ENCODE results near the gene EML4. TPM values are rescaled to one million over a fixed set of nuclear protein-coding genes. Genes with fewer than 3 reads are reported as not detected.

The EML4 gene
- total RNA-seq, 2 donors from 2014 or later = 4.4 to 9.3 TPM

DNA sequence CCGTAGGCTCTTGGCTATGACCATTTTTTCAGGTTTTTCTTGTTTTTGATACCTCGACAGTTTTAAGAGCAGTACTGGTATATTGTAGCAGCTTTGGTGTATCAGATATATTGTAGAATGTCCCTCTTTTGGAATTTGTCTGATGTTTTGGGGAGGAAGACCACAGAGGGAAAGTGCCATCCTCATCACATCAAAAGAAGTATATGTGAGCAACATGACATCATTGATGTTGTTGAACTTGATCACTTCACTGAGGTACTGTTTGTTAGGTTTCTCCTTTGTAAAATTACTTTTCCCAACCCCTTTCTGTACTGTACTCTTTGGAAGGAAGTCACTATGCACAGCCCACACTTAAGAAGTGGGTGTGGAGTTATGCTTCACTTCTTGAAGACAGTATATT lies 41.0 kb downstream of the EML4 start:
- Histone ChIP-seq H3K27me3 (no peaks in the 10 kb centered on the region), H3K36me3 (no peaks in the 10 kb centered on the region), H3K9me3 (no peaks in the 10 kb centered on the region), H3K4me3 (no peak overlapping the region), H3K27ac (no peak overlapping the region), H3K4me1 (no peaks in the 10 kb centered on the region)
- DNase-seq (ENCODE audit: low spot score) = no peak
- TF ChIP-seq, protein P1, sequence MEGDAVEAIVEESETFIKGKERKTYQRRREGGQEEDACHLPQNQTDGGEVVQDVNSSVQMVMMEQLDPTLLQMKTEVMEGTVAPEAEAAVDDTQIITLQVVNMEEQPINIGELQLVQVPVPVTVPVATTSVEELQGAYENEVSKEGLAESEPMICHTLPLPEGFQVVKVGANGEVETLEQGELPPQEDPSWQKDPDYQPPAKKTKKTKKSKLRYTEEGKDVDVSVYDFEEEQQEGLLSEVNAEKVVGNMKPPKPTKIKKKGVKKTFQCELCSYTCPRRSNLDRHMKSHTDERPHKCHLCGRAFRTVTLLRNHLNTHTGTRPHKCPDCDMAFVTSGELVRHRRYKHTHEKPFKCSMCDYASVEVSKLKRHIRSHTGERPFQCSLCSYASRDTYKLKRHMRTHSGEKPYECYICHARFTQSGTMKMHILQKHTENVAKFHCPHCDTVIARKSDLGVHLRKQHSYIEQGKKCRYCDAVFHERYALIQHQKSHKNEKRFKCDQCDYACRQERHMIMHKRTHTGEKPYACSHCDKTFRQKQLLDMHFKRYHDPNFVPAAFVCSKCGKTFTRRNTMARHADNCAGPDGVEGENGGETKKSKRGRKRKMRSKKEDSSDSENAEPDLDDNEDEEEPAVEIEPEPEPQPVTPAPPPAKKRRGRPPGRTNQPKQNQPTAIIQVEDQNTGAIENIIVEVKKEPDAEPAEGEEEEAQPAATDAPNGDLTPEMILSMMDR (IDR thresholded peaks at IDR 0.05) = no peak

DNA sequence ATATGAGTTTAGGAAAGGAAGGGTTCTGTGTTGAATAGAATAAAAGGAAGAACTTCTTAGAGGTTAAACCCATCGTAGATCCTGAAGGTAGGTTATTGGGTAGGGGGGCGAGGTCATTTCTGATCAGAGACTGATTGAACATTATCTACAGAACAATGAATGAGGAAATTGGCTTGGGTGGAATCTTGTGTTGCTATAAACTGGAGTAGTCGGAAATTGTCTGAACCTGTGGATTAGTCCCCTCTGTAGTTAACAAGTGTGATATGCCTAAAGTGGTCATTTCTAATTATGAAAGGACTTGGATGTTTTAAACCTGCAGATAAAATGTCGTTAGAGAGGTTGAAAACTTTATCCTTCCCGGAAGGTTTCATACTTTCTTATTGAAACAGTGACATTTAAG lies 42.1 kb downstream of the EML4 start:
- DNase-seq (ENCODE audit: low spot score) = no peak
- Histone ChIP-seq H3K36me3 (no peaks in the 10 kb centered on the region), H3K27ac (no peak overlapping the region), H3K4me1 (peaks cover 0 to under 1% of the 10 kb centered on the region in 2 donors), H3K27me3 (no peaks in the 10 kb centered on the region), H3K4me3 (no peak overlapping the region), H3K9me3 (no peaks in the 10 kb centered on the region)
- TF ChIP-seq, protein P1 (IDR thresholded peaks at IDR 0.05) = no peak

DNA sequence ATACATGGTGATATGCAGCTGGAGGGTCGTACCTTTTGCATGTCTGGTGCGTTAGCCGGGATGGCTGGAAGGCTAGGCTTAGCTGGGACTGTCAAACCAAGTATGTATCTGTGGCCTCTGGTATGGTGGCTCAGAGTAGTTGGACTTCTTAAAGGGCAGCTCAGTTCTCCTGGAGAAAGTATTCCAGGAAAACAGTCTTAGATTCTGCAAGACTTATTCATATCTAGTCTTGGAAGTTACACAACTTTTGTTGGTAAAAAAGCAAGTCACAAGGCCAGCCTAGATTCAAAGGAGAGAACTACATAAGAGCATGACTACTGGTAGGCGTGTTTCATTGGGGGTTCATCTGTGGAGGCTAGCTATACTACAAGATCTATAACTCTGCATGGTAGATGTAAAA lies 45.5 kb downstream of the EML4 start:
- Histone ChIP-seq H3K4me3 (no peak overlapping the region), H3K9me3 (no peaks in the 10 kb centered on the region), H3K27me3 (no peaks in the 10 kb centered on the region), H3K4me1 (peaks cover 0 to 4% of the 10 kb centered on the region in 2 donors), H3K36me3 (no peaks in the 10 kb centered on the region), H3K27ac (no peak overlapping the region)
- no peak for DNase-seq (ENCODE audit: low spot score)
- TF ChIP-seq, protein P1 (IDR thresholded peaks at IDR 0.05) = no peak

DNA sequence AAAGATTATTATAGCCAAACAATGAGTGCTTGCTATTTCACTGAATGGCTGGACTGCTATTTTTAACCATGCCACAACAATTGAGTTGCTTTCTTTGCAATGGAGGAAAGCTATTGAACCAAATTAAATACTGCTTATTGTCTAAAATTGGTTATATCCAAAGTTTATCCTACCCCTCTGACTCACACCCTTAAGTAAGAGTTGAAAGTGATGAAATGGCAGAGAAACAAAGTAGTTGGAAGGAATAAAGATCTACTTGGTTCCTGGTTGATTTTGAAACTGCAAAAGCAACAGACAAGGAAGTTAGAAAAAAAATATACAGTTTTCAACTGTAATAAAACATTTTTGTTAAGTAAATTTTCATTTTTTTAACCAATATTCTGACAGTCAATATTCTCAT lies 47.5 kb downstream of the EML4 start:
- DNase-seq (ENCODE audit: low spot score) = no peak
- no peaks in the 10 kb centered on the region for H3K9me3 ChIP-seq
- H3K4me1 ChIP-seq = peaks cover 0 to 4% of the 10 kb centered on the region in 2 donors
- H3K27ac ChIP-seq = no peak overlapping the region
- TF ChIP-seq, protein P1 (IDR thresholded peaks at IDR 0.05) = no peak
- H3K27me3 ChIP-seq = no peaks in the 10 kb centered on the region
- H3K36me3 ChIP-seq = no peaks in the 10 kb centered on the region
- no peak overlapping the region for H3K4me3 ChIP-seq

DNA sequence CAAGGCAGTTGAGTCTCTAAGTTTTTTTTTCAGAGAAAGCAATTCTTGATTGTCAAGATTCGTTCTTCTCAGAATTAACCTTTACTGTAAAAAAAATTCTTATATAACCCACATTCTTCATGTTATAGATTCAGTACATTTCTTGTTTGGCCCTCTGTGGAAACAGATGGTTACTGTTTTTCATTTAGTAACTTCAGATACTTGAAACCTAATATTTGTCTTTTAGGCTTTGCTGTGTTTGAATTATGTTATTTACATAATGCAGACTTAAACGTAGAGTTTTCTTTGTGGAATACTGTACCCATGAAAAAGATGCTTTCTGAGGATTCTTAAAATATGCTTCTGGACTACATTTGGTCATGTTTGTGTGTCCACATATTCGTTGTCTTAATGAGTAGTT lies 48.2 kb downstream of the EML4 start:
- no peaks in the 10 kb centered on the region for H3K27me3 ChIP-seq
- H3K27ac ChIP-seq = no peak overlapping the region
- H3K4me3 ChIP-seq = no peak overlapping the region
- H3K36me3 ChIP-seq = no peaks in the 10 kb centered on the region
- peaks cover 0 to 4% of the 10 kb centered on the region in 2 donors for H3K4me1 ChIP-seq
- TF ChIP-seq, protein P1 (IDR thresholded peaks at IDR 0.05) = no peak
- H3K9me3 ChIP-seq = no peaks in the 10 kb centered on the region
- no peak for DNase-seq (ENCODE audit: low spot score)

DNA sequence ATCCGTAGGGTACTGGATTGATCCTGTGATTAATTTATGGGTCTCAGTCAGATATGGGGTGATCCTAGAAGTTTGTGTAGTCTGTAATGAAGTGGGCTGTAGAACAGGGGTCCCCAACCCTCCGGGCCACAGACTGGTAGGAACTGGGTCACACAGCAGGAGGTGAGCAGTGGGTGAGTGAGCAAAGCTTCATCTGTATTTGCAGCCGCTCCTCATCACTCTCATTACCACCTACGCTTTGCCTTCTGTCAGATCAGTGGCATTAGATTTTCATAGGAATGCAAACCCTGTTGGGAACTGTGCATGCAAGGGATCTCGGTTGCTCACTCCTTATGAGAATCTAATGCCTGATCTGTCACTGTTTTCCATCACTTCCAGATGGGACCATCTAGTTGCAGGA lies 48.8 kb downstream of the EML4 start:
- Histone ChIP-seq H3K4me1 (peaks cover 0 to 4% of the 10 kb centered on the region in 2 donors), H3K9me3 (no peaks in the 10 kb centered on the region), H3K27ac (no peak overlapping the region), H3K36me3 (no peaks in the 10 kb centered on the region), H3K27me3 (no peaks in the 10 kb centered on the region), H3K4me3 (no peak overlapping the region)
- DNase-seq (ENCODE audit: low spot score) = no peak
- TF ChIP-seq, protein P1 (IDR thresholded peaks at IDR 0.05) = no peak
